ENCODE data around the gene ZFHX3.

The ZFHX3 gene

GRCh38 chr16:72978212-72978611 is 69.7 kb downstream of the ZFHX3 start:
- DNase-seq (ENCODE audit: low read depth in 2 of 3, low spot score in 2 of 3), result no peak

- DNase-seq (ENCODE audit: low read depth in 2 of 3, low spot score in 2 of 3), result no peak
Measured at GRCh38 chr16:72977127-72977526, 70.8 kb downstream of the ZFHX3 start.

- no peak for DNase-seq (ENCODE audit: low read depth in 2 of 3, low spot score in 2 of 3)
Measured at GRCh38 chr16:72976438-72977064, 71.4 kb downstream of the ZFHX3 start.

GRCh38 chr16:72975809-72976437 is 72.0 kb downstream of the ZFHX3 start:
- DNase-seq (ENCODE audit: low read depth in 2 of 3, low spot score in 2 of 3), result no peak

- no peak for DNase-seq (ENCODE audit: low read depth in 2 of 3, low spot score in 2 of 3)
Measured at GRCh38 chr16:72974142-72974769, 73.7 kb downstream of the ZFHX3 start.

GRCh38 chr16:72972878-72973571 is 74.9 kb downstream of the ZFHX3 start:
- no peak for DNase-seq (ENCODE audit: low read depth in 2 of 3, low spot score in 2 of 3)

GRCh38 chr16:72971370-72971769 is 76.6 kb downstream of the ZFHX3 start:
- no peak for DNase-seq (ENCODE audit: low read depth in 2 of 3, low spot score in 2 of 3)

GRCh38 chr16:72970656-72971055 is 77.3 kb downstream of the ZFHX3 start:
- DNase-seq (ENCODE audit: low read depth in 2 of 3, low spot score in 2 of 3), result no peak

GRCh38 chr16:72969812-72970211 is 78.1 kb downstream of the ZFHX3 start:
- DNase-seq (ENCODE audit: low read depth in 2 of 3, low spot score in 2 of 3), result no peak

- DNase-seq (ENCODE audit: low read depth in 2 of 3, low spot score in 2 of 3), result no peak
Measured at GRCh38 chr16:72969146-72969545, 78.8 kb downstream of the ZFHX3 start.

- DNase-seq (ENCODE audit: low read depth in 2 of 3, low spot score in 2 of 3), result no peak
Measured at GRCh38 chr16:72967941-72968340, 80.0 kb downstream of the ZFHX3 start.

- DNase-seq (ENCODE audit: low read depth in 2 of 3, low spot score in 2 of 3), result no peak
Measured at GRCh38 chr16:72963533-72964315, 84.2 kb downstream of the ZFHX3 start.

- DNase-seq (ENCODE audit: low read depth in 2 of 3, low spot score in 2 of 3), result no peak
Measured at GRCh38 chr16:72962347-72962746, 85.6 kb downstream of the ZFHX3 start.

GRCh38 chr16:72961863-72962262 is 86.1 kb downstream of the ZFHX3 start:
- no peak for DNase-seq (ENCODE audit: low read depth in 2 of 3, low spot score in 2 of 3)

- DNase-seq (ENCODE audit: low read depth in 2 of 3, low spot score in 2 of 3), result no peak
Measured at GRCh38 chr16:72961115-72961832, 86.7 kb downstream of the ZFHX3 start.

GRCh38 chr16:72960101-72960500 is 87.8 kb downstream of the ZFHX3 start:
- DNase-seq (ENCODE audit: low read depth in 2 of 3, low spot score in 2 of 3), result no peak

- no peak for DNase-seq (ENCODE audit: low read depth in 2 of 3, low spot score in 2 of 3)
Measured at GRCh38 chr16:72959301-72959996, 88.5 kb downstream of the ZFHX3 start.

- no peak for DNase-seq (ENCODE audit: low read depth in 2 of 3, low spot score in 2 of 3)
Measured at GRCh38 chr16:72958522-72959076, 89.3 kb downstream of the ZFHX3 start.

Measured in activated CD8-positive, alpha-beta memory T cell treated with anti-CD3 and anti-CD28 coated beads for 48 hours (primary cell).